Pancreas (tissue), 10 donors: Measurements from ENCODE around the gene PHKB. TPM values are rescaled to one million over a fixed set of nuclear protein-coding genes. Genes with fewer than 3 reads are reported as not detected.
A peak's percentile ranks its signal among the peaks of the same experiment; 100 is the strongest.
"Not testable (repeated sequence)": the region's sequence is repeated elsewhere in the genome, so short reads cannot be mapped to it uniquely, and the experiment has no call there.

Source experiments
- ATAC-seq, 4 donors: fragments of 200-7000 bp; cut with Tn5 transposase; one replicate each; pipeline versions ENCODE4 v1.8.0 to v1.9.1; 2020; ENCODE audit warnings: mild to moderate bottlenecking in 4 of 4, moderate library complexity in 4 of 4
- DNase-seq, 6 donors: peaks; one replicate each; pipeline ENCODE4 v3.0.0-alpha.2; 2020
- FAIRE-seq: peaks from 2 replicates; lab custom pipeline; 2012; peaks lifted over from hg19 to GRCh38; lab: Jason Lieb, UNC
- H3K27ac ChIP-seq, 4 donors: fragments of 200-600 bp; sonication (generic); 1 replicate in 3 of 4; 2 replicates in 1 of 4; pipeline versions ENCODE4 v1.5.0 to v1.8.0; 2020
- H3K27me3 ChIP-seq, 4 donors: fragments of 200-600 bp; one replicate each; pipeline ENCODE4 v1.8.0; 2021
- H3K36me3 ChIP-seq, 3 donors: fragments of 200-600 bp; sonication (generic) in 1 of 3; one replicate each; pipeline versions ENCODE4 v1.5.0 to v1.8.0; 2020 to 2021
- H3K4me1 ChIP-seq, 3 donors: fragments of 200-600 bp; one replicate each; pipeline ENCODE4 v1.8.0; 2021
- H3K4me3 ChIP-seq, 4 donors: fragments of 200-600 bp; sonication (generic) in 2 of 4; one replicate each; pipeline versions ENCODE4 v1.5.0 to v1.8.0; 2020 to 2021
- H3K9me3 ChIP-seq, 4 donors: fragments of 200-600 bp; one replicate each; pipeline ENCODE4 v1.8.0; 2021
- WGBS, 2 donors: extraction: QIAGEN DNeasy Blood & Tissue Kit; methylation state at CpG; one replicate each; pipeline ENCODE4 v1.1.7; 2013; 5-methylcytosine and 5-hydroxymethylcytosine counted together
- intact Hi-C, 3 donors: fragments of 100-400 bp; cut with DNase I; formaldehyde crosslinking; loops; one replicate each; pipeline versions ENCODE4 v1.11.1 to v1.14.2; 2022
- polyA plus RNA-seq, 2 donors: library from polyadenylated mRNA; stranded (reverse); fragments of 200-250 nt; gene quantifications; one replicate each; pipeline ENCODE4 v1.2.3, GENCODE V29; 2013
- total RNA-seq, 6 donors: library from RNA; stranded (reverse); fragmentation: NEBNext Ultra II Directional in 4 of 6; extraction: Animal tissue kit (Norgen Biotek cat#: 25700) in 4 of 6; gene quantifications; one replicate each; pipeline versions ENCODE4 v1.2.1 to v1.2.4, GENCODE V29; 2021 to 2023
- TF ChIP-seq, protein P1 (sequence below), 4 donors: fragments of 200-600 bp; sonication (generic) in 3 of 4; IDR thresholded peaks; one replicate each; pipeline versions ENCODE4 v1.5.0 to v1.8.0; 2021; ENCODE audit warnings: antibody characterized with exemption in 4 of 4
- donor health status: healthy with polysubstance abuse.
- donor health status: DM: no; HTN: no; CAD: no; lungs with moderate emphysema.
- donor health status: DM: no; HTN: no; CAD: no.
- donor health status: control.
- donor health status: control.
- donor health status: Bipolar disorder and iron deficiency.
- donor health status: DM: yes; HTN: yes; CAD: no.
- donor health status: DM: no; HTN: no; CAD: no.
- donor health status: DM: no; HTN: no; CAD: no.
- donor health status: DM: yes; HTN: yes; CAD: no.

The PHKB gene
- total and polyA plus RNA-seq, 8 donors: 13.3 to 46.4 (median 27.2) TPM

- Histone ChIP-seq H3K9me3 (no peaks in the 10 kb centered on the region), H3K36me3 (peaks cover 0 to 4% (median 0%) of the 10 kb centered on the region in 3 donors), H3K27me3 (no peaks in the 10 kb centered on the region), H3K4me1 (no peaks in the 10 kb centered on the region), H3K27ac (no peak overlapping the region), H3K4me3 (no peak overlapping the region)
- intact Hi-C loops: no loop called here
- DNase-seq: no peak
- 96 to 97% methylated on average over 4 of the region's 4 CpGs for WGBS, 2 donors
- no peak for ATAC-seq
- FAIRE-seq: no peak
- TF ChIP-seq, protein P1, sequence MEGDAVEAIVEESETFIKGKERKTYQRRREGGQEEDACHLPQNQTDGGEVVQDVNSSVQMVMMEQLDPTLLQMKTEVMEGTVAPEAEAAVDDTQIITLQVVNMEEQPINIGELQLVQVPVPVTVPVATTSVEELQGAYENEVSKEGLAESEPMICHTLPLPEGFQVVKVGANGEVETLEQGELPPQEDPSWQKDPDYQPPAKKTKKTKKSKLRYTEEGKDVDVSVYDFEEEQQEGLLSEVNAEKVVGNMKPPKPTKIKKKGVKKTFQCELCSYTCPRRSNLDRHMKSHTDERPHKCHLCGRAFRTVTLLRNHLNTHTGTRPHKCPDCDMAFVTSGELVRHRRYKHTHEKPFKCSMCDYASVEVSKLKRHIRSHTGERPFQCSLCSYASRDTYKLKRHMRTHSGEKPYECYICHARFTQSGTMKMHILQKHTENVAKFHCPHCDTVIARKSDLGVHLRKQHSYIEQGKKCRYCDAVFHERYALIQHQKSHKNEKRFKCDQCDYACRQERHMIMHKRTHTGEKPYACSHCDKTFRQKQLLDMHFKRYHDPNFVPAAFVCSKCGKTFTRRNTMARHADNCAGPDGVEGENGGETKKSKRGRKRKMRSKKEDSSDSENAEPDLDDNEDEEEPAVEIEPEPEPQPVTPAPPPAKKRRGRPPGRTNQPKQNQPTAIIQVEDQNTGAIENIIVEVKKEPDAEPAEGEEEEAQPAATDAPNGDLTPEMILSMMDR (IDR thresholded peaks at IDR 0.05): no peak
Observed at GRCh38 chr16:47528431-47528830, 67.3 kb downstream of the PHKB start.

DNA sequence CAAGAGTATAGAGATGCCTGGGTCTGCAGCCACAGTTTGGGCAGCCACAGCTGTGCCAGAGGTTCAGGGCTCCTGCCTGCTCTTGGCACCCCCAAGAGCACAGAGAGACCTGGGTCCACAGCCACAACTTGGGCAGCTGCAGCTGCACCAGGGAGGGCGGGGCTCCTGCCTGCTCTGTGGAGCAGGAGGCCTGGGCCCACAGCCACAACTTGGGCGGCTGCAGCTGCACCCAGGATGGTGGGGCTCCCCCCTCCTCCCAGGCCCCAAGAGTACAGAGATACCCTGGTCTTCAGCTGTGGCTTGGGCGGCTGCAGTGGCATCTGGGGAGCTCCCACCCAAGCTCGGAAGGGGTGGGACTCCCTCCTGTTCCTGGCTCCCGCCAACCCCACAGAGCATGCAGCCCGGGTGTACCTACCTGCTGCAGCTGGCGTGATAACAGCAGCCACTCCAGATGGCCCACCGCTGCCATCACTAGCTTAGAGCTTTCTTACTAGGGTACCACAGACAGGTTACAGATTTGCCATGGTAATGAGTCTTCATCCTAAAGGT, 72.7 kb downstream of the PHKB start:
- intact Hi-C loops: no loop called here
- ATAC-seq (no peak), DNase-seq (peak in 1 of 6 donors; percentile 53), FAIRE-seq (no peak)
- H3K27ac ChIP-seq: no peak overlapping the region
- no peaks in the 10 kb centered on the region for H3K4me1 ChIP-seq
- no peaks in the 10 kb centered on the region for H3K27me3 ChIP-seq
- peaks cover 0 to 4% (median 0%) of the 10 kb centered on the region in 3 donors for H3K36me3 ChIP-seq
- 98 to 99% methylated on average over 8 of the region's 8 CpGs for WGBS, 2 donors
- TF ChIP-seq, protein P1 (IDR thresholded peaks at IDR 0.05): no peak
- H3K9me3 ChIP-seq: no peaks in the 10 kb centered on the region
- H3K4me3 ChIP-seq: no peak overlapping the region

DNA sequence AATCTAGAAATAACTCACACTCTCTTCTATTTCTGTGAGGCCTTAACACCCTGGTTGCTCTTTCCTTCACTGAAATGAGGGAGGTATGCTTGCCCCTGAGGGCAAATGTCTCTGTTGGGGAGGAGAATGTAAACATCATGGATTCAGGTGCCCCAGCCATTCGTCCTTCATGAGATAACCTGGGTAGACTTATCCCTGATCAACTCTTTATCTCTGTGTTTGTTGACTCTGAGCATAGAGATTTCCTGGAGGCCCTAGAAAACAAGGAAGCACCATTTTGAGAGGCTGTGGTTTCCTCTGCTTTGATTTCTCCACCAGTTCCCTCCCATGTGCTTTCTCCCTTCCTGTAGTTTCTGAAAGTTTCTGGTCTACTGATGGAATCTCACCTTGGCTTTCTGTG, 77.3 kb downstream of the PHKB start:
- H3K36me3 ChIP-seq: no peaks in the 10 kb centered on the region
- no peaks in the 10 kb centered on the region for H3K4me1 ChIP-seq
- intact Hi-C loops: no loop called here
- 57 to 66% methylated on average over 1 of the region's 1 CpG for WGBS, 2 donors
- no peak for ATAC-seq
- H3K4me3 ChIP-seq: no peak overlapping the region
- no peak overlapping the region for H3K27ac ChIP-seq
- no peak for FAIRE-seq
- H3K9me3 ChIP-seq: peaks cover 0 to 6% (median 0%) of the 10 kb centered on the region in 4 donors
- TF ChIP-seq, protein P1 (IDR thresholded peaks at IDR 0.05): no peak
- no peaks in the 10 kb centered on the region for H3K27me3 ChIP-seq
- DNase-seq: no peak

GRCh38 chr16:47539707-47540670, 78.9 kb downstream of the PHKB start:
- intact Hi-C loops, H3K9me3 ChIP-seq, ATAC-seq: not testable (repeated sequence)

GRCh38 chr16:47541135-47541534, 80.0 kb downstream of the PHKB start:
- ATAC-seq, H3K27ac ChIP-seq, H3K4me3 ChIP-seq, FAIRE-seq, DNase-seq, intact Hi-C loops, H3K4me1 ChIP-seq, H3K9me3 ChIP-seq, H3K36me3 ChIP-seq, H3K27me3 ChIP-seq: not testable (repeated sequence)
- WGBS, 2 donors: 92 to 96% methylated on average over 3 of the region's 3 CpGs

More at GRCh38 chr16:47539707-47540670, 78.9 kb downstream of the PHKB start:
- not testable (repeated sequence) for H3K27me3 ChIP-seq, H3K4me1 ChIP-seq, FAIRE-seq, H3K4me3 ChIP-seq, DNase-seq, H3K36me3 ChIP-seq, H3K27ac ChIP-seq
- WGBS, 2 donors: 96% methylated on average over 13 of the region's 13 CpGs

DNA sequence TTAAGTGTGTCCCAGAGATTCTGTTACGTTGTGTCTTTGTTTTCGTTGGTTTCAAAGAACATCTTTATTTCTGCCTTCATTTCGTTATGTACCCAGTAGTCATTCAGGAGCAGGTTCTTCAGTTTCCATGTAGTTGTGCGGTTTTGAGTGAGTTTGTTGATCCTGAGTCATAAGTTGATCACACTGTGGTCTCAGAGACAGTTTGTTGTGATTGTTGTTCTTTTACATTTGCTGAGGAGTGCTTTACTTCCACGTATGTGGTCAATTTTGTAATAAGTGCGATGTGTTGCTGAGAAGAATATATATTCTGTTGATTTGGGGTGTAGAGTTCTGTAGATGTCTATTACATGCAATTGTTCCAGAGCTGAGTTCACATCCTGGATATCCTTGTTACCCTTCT, 83.1 kb downstream of the PHKB start:
- intact Hi-C loops, H3K4me3 ChIP-seq, H3K36me3 ChIP-seq, H3K4me1 ChIP-seq, ATAC-seq, H3K27me3 ChIP-seq, H3K27ac ChIP-seq, FAIRE-seq, DNase-seq, H3K9me3 ChIP-seq: not testable (repeated sequence)
- WGBS, 2 donors: 94 to 96% methylated on average over 6 of the region's 6 CpGs

GRCh38 chr16:47551185-47551584, 90.1 kb downstream of the PHKB start:
- H3K36me3 ChIP-seq: peaks cover 0 to 20% (median 5%) of the 10 kb centered on the region in 3 donors
- H3K27ac ChIP-seq, H3K9me3 ChIP-seq, intact Hi-C loops, H3K4me3 ChIP-seq, ATAC-seq, H3K27me3 ChIP-seq, FAIRE-seq, H3K4me1 ChIP-seq, DNase-seq: not testable (repeated sequence)
- 98 to 100% methylated on average over 3 of the region's 3 CpGs for WGBS, 2 donors

GRCh38 chr16:47551767-47552166, 90.6 kb downstream of the PHKB start:
- FAIRE-seq, H3K4me1 ChIP-seq, ATAC-seq, H3K9me3 ChIP-seq, H3K4me3 ChIP-seq, intact Hi-C loops, H3K27ac ChIP-seq, H3K27me3 ChIP-seq, DNase-seq: not testable (repeated sequence)
- peaks cover 0 to 20% (median 5%) of the 10 kb centered on the region in 3 donors for H3K36me3 ChIP-seq
- WGBS, 2 donors: 85 to 89% methylated on average over 3 of the region's 3 CpGs
